HCT116 (cell line): ENCODE measurements around the gene HMCN2.

ENCODE experiments used
- EGR1 ChIP-seq: IDR thresholded peaks from 2 replicates; pipeline ENCODE4 v1.6.1; 2012; ENCODE audit warnings: low read depth
- EZH2 ChIP-seq: fragments of 200-600 bp; sonication (generic); IDR thresholded peaks from 2 replicates; pipeline ENCODE4 v1.6.1; 2017; ENCODE audit warnings: antibody characterized with exemption, mixed run types
- EZH2phosphoT487 ChIP-seq: fragments of 200-600 bp; IDR thresholded peaks from 2 replicates; pipeline ENCODE4 v1.6.1; 2018; ENCODE audit warnings: antibody characterized with exemption, borderline replicate concordance
- JUND ChIP-seq: IDR thresholded peaks from 2 replicates; pipeline ENCODE4 v1.6.1; 2012
- POLR2A ChIP-seq: IDR thresholded peaks from 2 replicates; pipeline ENCODE4 v1.7.0; 2011; ENCODE audit warnings: borderline replicate concordance; ENCODE audit not compliant: insufficient read depth, insufficient read length; ENCODE audit errors: extremely low read depth
- POLR2AphosphoS5 ChIP-seq: IDR thresholded peaks from 2 replicates; pipeline ENCODE4 v1.6.1; 2011; ENCODE audit warnings: mild to moderate bottlenecking, low read depth, low read length, moderate library complexity
- SIN3A ChIP-seq: IDR thresholded peaks from 2 replicates; pipeline ENCODE4 v1.6.1; 2012; ENCODE audit warnings: low read depth
- SP1 ChIP-seq: IDR thresholded peaks from 2 replicates; pipeline ENCODE4 v1.6.1; 2012; ENCODE audit warnings: low read depth
- SRF ChIP-seq: IDR thresholded peaks from 2 replicates; pipeline ENCODE4 v1.6.1; 2012; ENCODE audit warnings: low read depth
- TCF7L2 ChIP-seq: IDR thresholded peaks from 2 replicates; pipeline ENCODE4 v1.7.0; 2011; ENCODE audit warnings: borderline replicate concordance, inconsistent platforms; ENCODE audit not compliant: insufficient read depth, insufficient read length; ENCODE audit errors: extremely low read depth
- YY1 ChIP-seq: IDR thresholded peaks from 2 replicates; pipeline ENCODE4 v1.6.1; 2011; ENCODE audit warnings: low read length, low read depth, moderate library complexity, mild to moderate bottlenecking; ENCODE audit not compliant: insufficient replicate concordance; ENCODE audit errors: extremely low read depth
- TF ChIP-seq, protein P1 (sequence below): IDR thresholded peaks from 2 replicates; pipeline ENCODE4 v1.6.1; 2012
- TF ChIP-seq, protein P2 (sequence below), 3 experiments: fragments of 200-600 bp in 1 of 3; sonication (generic) in 1 of 3; IDR thresholded peaks in 2 of 3; conservative IDR thresholded peaks in 1 of 3; 2 replicates each; pipeline ENCODE4 v1.5.1; 2012 to 2017; ENCODE audit warnings: low read depth in 2 of 3, low read length in 2 of 3, antibody characterized with exemption in 1 of 3, borderline replicate concordance in 1 of 3, control low read depth in 1 of 3, mild to moderate bottlenecking in 1 of 3, mixed read lengths in 1 of 3, mixed run types in 1 of 3, moderate library complexity in 1 of 3; ENCODE audit not compliant: insufficient read depth in 1 of 3

DNA sequence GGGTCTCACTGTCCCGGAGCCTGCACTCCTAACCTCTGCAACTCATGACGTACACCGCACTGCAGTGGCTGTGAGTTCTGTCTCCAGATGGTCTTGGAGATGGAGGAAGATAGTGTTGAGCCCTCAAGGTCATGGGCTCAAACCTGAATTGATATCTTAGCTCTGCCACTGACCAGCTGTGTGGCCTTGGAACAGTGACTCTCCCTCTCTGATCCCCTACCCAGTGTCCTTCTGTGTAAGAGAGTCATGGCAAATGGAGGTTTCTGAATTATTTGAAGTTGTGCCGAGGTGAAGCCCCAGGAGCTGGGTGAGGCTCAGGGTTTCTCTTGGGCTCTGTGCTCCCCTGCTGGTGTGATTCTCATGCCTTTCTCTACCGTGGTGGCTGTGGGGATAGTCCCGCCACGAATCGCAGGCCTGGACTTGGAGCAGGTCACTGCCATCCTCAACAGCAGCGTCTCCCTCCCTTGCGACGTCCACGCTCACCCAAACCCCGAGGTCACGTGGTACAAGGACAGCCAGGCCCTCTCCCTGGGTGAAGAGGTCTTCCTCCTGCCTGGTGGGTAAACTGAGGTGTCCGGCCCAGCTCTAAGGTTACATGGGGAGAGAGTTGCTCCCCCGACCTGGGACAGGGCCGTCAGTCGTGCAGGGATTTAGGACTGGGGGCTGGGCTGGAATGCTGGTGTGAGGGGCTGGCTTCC is 118.6 kb downstream of the HMCN2 start:
- TF ChIP-seq POLR2A = no peak
- no peak for TF ChIP-seq SP1
- TF ChIP-seq, protein P1, sequence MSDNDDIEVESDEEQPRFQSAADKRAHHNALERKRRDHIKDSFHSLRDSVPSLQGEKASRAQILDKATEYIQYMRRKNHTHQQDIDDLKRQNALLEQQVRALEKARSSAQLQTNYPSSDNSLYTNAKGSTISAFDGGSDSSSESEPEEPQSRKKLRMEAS = no peak
- TF ChIP-seq, protein P2, sequence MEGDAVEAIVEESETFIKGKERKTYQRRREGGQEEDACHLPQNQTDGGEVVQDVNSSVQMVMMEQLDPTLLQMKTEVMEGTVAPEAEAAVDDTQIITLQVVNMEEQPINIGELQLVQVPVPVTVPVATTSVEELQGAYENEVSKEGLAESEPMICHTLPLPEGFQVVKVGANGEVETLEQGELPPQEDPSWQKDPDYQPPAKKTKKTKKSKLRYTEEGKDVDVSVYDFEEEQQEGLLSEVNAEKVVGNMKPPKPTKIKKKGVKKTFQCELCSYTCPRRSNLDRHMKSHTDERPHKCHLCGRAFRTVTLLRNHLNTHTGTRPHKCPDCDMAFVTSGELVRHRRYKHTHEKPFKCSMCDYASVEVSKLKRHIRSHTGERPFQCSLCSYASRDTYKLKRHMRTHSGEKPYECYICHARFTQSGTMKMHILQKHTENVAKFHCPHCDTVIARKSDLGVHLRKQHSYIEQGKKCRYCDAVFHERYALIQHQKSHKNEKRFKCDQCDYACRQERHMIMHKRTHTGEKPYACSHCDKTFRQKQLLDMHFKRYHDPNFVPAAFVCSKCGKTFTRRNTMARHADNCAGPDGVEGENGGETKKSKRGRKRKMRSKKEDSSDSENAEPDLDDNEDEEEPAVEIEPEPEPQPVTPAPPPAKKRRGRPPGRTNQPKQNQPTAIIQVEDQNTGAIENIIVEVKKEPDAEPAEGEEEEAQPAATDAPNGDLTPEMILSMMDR (IDR thresholded peaks at IDR 0.05 in 2 of 3, conservative IDR thresholded peaks at IDR 0.05 in 1 of 3; ENCODE audit: borderline replicate concordance in 1 of 3, insufficient read depth in 1 of 3, low read depth in 2 of 3, low read length in 2 of 3) = no peak
- TF ChIP-seq TCF7L2 = no peak
- TF ChIP-seq POLR2AphosphoS5 = no peak
- TF ChIP-seq EZH2 = no peak
- no peak for TF ChIP-seq EGR1
- no peak for TF ChIP-seq EZH2phosphoT487
- TF ChIP-seq YY1 = no peak
- no peak for TF ChIP-seq SIN3A
- no peak for TF ChIP-seq JUND
- TF ChIP-seq SRF = no peak
